T-helper 17 cell (primary cell): ENCODE measurements around the gene TNFRSF13B. TPM values are rescaled to one million over a fixed set of nuclear protein-coding genes. Genes with fewer than 3 reads are reported as not detected.

Source experiments
- ATAC-seq: fragments of 150-1000 bp; cut with Tn5 transposase; 2 replicates; pipeline ENCODE4 v1.10.0; 2021; ENCODE audit warnings: mild to moderate bottlenecking, moderate library complexity
- DNase-seq, 3 donors: peaks; one replicate each; pipeline versions ENCODE4 v3.0.0 to v3.0.0-alpha.2; 2020 to 2021
- H3K9me3 ChIP-seq: one replicate; pipeline ENCODE4 v1.7.0; 2013; ENCODE audit warnings: low read length, mild to moderate bottlenecking; ENCODE audit not compliant: control insufficient read depth, poor library complexity, severe bottlenecking
- H3K27ac Mint-ChIP-seq: one replicate; pipeline ENCODE4 v1.8.0; 2022; ENCODE audit warnings: mild to moderate bottlenecking, moderate library complexity, mixed read lengths
- H3K27me3 Mint-ChIP-seq: one replicate; pipeline ENCODE4 v1.8.0; 2022; ENCODE audit warnings: mixed read lengths
- H3K36me3 Mint-ChIP-seq: one replicate; pipeline ENCODE4 v1.8.0; 2022; ENCODE audit warnings: low read depth, mixed read lengths
- H3K4me1 Mint-ChIP-seq: one replicate; pipeline ENCODE4 v1.8.0; 2022; ENCODE audit warnings: mild to moderate bottlenecking, mixed read lengths
- H3K4me3 Mint-ChIP-seq: one replicate; pipeline ENCODE4 v1.8.0; 2022; ENCODE audit warnings: mild to moderate bottlenecking, moderate library complexity, mixed read lengths
- total RNA-seq, 4 donors: library from RNA in 2 of 4; stranded (reverse) in 2 of 4; gene quantifications; one replicate each; pipeline ENCODE4 v1.2.3 and lab custom pipeline; 2022 to 2026

TNFRSF13B gene
- total RNA-seq, 2 donors from 2014 or later: 1.1 TPM; not detected in 1

DNA sequence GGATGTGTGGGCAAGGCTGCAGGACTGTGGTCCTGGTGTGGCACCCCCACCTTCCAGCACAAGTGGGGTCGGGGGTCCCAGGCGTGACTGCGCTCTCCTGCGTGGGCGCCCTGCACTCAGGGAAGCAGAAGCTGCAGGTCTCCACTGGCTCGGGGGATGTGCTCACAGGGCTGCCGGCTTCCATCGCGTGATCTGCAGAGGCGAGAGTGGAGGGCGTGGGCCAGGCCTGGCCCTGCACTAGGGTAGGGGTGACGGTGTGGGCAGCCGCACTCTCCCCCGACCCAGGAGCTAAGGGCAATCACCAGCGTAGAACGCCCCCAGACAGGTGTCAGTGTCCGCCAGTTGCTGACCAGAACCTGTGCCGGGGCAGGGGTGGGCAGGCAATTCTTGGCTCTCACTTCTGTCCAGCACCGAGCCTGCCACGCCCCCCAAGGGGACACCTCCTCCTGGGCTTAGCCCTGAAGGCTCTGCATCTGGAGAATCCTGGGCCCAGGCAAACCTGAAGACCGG is 32.3 kb downstream of the TNFRSF13B start:
- Mint-ChIP-seq H3K27ac (no peak overlapping the region), H3K4me1 (peaks cover 4% of the 10 kb centered on the region), H3K36me3 (no peaks in the 10 kb centered on the region), H3K27me3 (peaks cover 31% of the 10 kb centered on the region), H3K4me3 (no peak overlapping the region)
- no peaks in the 10 kb centered on the region for H3K9me3 ChIP-seq
- DNase-seq (no peak), ATAC-seq (no peak)

DNA sequence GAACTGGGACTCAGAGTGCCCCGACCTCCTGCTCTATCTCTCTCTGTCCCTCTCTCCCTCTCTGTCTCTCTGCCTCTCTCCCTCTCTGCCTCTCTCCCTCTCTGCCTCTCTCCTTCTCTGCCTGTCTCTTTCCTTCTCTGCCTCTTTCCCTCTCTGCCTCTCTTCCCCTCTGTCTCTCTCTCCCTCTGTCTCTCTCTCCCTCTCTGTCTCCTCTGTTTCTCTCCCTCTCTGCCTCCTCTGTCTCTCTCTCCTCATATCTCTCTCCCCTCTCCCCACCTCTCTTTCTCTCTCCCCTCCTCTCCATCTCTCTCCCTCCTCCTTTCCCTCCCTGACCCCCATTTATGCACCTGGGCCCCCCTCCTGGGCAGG is 32.7 kb downstream of the TNFRSF13B start:
- Mint-ChIP-seq H3K4me3 (no peak overlapping the region), H3K36me3 (no peaks in the 10 kb centered on the region), H3K27ac (no peak overlapping the region), H3K27me3 (peaks cover 28% of the 10 kb centered on the region), H3K4me1 (peaks cover 4% of the 10 kb centered on the region)
- ATAC-seq: no peak
- no peaks in the 10 kb centered on the region for H3K9me3 ChIP-seq
- no peak for DNase-seq

DNA sequence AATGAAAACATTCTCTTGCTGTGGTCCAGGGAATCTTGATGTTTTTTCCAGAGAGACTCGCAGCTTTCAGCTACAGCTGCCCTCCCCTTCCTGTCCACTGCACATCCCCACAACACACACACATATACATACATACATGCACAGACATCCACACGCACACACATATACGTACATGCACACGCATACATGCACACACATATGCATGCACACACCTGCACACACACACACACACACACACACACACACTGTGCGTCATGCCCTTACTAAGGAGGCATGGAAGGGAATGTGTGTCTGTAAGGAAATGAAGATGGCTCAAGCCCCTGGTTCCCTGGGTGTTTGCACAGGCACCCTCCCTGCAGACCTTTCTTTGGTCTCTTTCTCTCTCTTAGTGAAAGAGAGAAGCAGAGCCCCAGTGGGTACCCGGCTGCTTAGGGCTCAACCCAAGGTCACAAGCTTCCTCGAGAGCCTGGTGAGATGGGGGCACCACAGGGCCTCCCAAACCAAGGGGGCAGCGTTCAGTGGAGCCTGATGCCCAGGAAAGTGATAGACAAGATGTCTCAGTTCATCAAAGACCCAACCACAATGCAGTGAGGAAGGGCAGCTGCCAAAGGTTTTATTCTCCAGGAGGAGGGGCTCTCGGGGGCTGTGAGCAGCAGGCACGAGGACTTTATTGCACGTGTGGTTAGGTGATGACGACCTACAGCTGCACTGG is 33.3 kb downstream of the TNFRSF13B start:
- Mint-ChIP-seq H3K4me3 (no peak overlapping the region), H3K4me1 (peaks cover 4% of the 10 kb centered on the region), H3K27ac (no peak overlapping the region), H3K27me3 (peaks cover 22% of the 10 kb centered on the region), H3K36me3 (no peaks in the 10 kb centered on the region)
- H3K9me3 ChIP-seq: no peaks in the 10 kb centered on the region
- ATAC-seq (no peak), DNase-seq (no peak)

DNA sequence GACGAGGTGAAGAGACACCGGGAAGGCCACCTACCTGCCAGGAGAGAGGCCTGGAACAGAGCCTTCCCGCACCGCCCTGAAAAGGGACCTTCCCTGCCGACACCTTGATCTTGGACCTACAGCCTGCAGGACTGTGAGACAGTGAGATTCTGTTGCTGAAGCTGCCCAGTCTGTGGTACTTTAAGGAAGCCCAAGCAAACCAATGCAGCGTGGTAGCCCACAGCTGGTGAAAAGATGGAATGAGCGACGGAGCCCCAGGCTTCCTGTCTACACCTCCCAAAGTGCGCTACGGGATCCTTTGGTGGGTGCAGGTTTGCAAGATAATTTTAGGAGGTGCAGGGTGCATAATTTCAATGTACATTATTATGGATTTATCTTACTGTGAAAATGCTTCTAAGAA is 33.9 kb downstream of the TNFRSF13B start:
- H3K4me3 Mint-ChIP-seq: no peak overlapping the region
- ATAC-seq (no peak), DNase-seq (no peak)
- peaks cover 16% of the 10 kb centered on the region for H3K27me3 Mint-ChIP-seq
- H3K36me3 Mint-ChIP-seq: no peaks in the 10 kb centered on the region
- no peak overlapping the region for H3K27ac Mint-ChIP-seq
- peaks cover 4% of the 10 kb centered on the region for H3K4me1 Mint-ChIP-seq
- H3K9me3 ChIP-seq: no peaks in the 10 kb centered on the region

DNA sequence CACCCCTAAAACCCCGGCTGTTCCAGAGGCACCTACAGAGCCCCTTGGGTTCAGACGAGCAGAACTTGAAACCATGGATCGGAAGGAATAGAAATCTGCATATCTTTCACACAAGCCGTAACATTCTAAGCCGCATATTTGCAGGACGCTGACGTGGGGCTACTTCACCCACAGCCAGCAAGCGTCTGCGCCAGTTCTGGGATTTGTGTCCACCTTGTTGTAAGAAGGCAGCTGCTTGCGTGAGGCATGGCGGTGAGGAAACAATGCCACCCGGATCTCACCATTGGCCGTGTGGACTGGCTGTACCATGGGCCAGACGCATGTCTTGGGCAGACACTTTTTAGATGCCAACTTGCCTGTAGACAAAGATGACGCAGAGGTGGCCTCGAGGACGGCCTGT is 34.5 kb downstream of the TNFRSF13B start:
- Mint-ChIP-seq H3K27me3 (peaks cover 12% of the 10 kb centered on the region), H3K36me3 (no peaks in the 10 kb centered on the region)

DNA sequence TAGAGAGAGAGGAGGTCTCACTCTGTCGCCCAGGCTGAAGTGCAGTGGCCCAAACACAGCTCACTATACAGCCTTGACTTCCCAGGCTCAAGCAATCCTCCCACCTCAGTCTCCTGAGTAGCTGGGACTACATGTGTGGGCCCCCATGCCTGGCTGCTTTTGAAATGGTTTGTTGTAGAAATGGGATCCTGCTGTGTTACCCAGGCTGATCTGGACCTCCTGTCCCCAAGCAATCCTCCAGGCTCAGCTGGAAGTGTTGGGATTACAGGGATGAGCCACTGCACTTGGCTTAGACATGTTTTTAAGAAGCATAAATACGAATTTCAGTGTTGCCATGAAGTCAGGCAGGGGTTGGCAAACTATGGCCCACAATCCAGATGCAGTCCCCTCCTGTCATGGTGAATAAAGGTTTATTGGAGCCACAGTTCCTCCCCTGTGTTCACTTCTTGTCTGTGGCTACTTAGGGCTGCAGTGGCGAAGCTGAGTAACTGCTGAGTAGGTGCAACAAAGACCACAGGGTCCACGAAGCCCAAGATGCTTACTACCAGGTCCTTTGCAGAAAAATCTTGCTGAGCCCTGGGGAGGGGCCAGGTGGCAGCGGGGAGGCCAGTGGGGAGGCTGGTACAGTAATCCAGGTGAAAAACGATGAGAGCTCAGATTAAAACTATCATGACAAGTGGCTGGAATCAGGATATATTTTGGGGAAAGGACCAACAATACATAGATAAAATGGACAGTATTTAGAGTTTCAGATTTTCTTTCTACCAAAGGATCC is 35.2 kb downstream of the TNFRSF13B start:
- Mint-ChIP-seq H3K4me3 (no peak overlapping the region), H3K4me1 (peaks cover 4% of the 10 kb centered on the region), H3K27me3 (peaks cover 12% of the 10 kb centered on the region), H3K36me3 (no peaks in the 10 kb centered on the region), H3K27ac (no peak overlapping the region)
- no peaks in the 10 kb centered on the region for H3K9me3 ChIP-seq
- ATAC-seq: no peak
- DNase-seq: no peak

More for the DNA sequence above, 34.5 kb downstream of the TNFRSF13B start:
- H3K27ac Mint-ChIP-seq: no peak overlapping the region
- H3K9me3 ChIP-seq: no peaks in the 10 kb centered on the region
- H3K4me3 Mint-ChIP-seq: no peak overlapping the region
- no peak for DNase-seq
- no peak for ATAC-seq
- H3K4me1 Mint-ChIP-seq: peaks cover 4% of the 10 kb centered on the region

DNA sequence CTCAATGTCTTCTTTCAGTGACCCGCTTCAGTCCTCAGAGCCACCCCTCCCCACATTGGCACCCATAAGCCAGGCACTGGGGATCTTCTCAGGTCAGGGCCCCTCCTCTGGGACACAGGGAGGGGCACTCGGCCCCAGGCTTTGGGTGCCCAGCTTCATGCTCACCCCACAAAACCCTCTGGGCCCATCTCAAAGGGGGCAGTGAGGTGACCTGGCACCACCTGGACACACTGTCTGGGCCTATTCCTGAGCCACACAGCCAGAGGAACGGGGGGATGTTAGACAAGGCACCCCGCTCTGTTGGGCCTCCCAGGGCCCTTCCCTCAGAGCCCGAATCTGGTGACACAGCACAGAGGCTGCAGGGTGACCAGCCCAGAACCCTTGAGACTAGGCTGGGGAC is 36.1 kb downstream of the TNFRSF13B start:
- Mint-ChIP-seq H3K4me3 (no peak overlapping the region), H3K27ac (no peak overlapping the region), H3K36me3 (no peaks in the 10 kb centered on the region), H3K4me1 (peaks cover 4% of the 10 kb centered on the region), H3K27me3 (peaks cover 12% of the 10 kb centered on the region)
- no peaks in the 10 kb centered on the region for H3K9me3 ChIP-seq
- ATAC-seq (no peak), DNase-seq (no peak)

DNA sequence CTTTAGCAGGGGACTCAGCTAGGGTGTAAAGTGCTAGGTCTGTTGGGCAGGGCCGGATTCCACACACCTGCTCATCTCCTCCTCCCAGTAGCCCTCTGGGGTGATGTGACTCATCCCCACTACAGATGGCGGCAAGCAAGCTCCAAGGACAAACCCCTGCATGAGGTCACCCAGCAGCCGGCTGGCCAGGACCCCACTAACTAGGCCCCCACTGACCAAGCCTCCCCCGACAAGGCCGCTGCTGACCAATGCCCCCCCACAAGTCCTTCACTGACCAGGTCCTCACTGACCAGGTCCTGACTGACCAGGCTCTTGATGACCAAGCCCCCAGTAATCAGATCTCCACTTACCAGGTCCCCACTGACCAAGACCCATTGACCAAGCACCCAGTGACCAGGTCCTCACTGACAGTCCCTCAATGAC is 36.7 kb downstream of the TNFRSF13B start:
- H3K9me3 ChIP-seq: no peaks in the 10 kb centered on the region
- H3K27me3 Mint-ChIP-seq: peaks cover 12% of the 10 kb centered on the region
- H3K36me3 Mint-ChIP-seq: no peaks in the 10 kb centered on the region
- peaks cover 4% of the 10 kb centered on the region for H3K4me1 Mint-ChIP-seq
- no peak overlapping the region for H3K4me3 Mint-ChIP-seq
- H3K27ac Mint-ChIP-seq: no peak overlapping the region
- ATAC-seq (no peak), DNase-seq (no peak)

DNA sequence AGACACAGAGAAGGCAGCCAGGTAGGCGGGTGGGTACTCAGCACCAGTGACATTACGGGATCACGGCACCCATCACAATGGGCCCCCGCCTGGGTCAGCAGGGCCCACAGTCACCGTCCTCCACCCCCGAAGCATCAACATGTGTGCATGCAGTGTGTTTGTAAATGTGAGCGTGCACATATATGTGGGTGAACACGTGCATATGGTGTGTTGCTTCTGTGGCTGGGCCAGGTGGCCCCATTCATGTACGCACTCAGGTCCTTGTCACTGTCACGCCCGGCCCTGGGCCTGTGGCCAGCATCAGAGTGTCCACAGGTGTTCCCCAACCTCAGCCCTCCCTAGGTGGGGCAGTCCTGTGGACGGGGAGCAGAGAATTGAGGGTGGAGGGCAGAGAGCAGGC is 37.1 kb downstream of the TNFRSF13B start:
- no peak overlapping the region for H3K27ac Mint-ChIP-seq
- H3K4me1 Mint-ChIP-seq: peaks cover 4% of the 10 kb centered on the region
- no peak overlapping the region for H3K4me3 Mint-ChIP-seq
- ATAC-seq (no peak), DNase-seq (no peak)
- peaks cover 12% of the 10 kb centered on the region for H3K27me3 Mint-ChIP-seq
- H3K9me3 ChIP-seq: no peaks in the 10 kb centered on the region
- H3K36me3 Mint-ChIP-seq: no peaks in the 10 kb centered on the region

DNA sequence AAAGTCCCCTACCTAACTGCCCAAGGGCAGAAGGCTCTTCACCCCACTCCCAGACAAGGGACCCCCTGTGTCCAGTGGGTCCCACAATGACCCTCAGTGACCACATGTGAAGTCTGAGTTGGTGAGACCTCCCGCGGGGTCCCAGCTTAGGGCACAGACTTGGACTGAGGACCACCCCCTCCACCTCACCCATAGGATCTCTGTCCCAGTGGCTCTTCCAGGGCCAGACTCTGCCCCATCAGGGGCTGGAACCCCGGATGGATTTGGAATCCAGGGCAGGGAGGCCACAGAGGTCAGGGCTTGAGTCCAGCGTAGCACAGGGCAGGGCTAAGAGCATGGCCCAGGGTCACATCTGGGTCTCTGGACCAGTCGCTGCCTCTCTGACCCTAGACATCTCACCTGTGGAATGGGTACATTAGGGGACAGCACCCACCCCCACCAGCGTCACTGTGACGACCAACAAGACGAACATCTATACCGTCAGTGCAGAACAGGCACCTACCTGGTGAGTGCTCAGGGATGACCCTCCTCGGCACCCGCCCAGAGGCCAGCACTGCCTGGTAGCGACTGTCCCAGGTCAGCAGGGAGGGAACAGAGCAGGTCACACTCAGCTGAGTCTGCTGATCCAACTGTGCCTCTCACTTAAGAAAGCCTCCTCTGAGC is 37.7 kb downstream of the TNFRSF13B start:
- peaks cover 4% of the 10 kb centered on the region for H3K4me1 Mint-ChIP-seq
- H3K27ac Mint-ChIP-seq: no peak overlapping the region
- ATAC-seq (no peak), DNase-seq (no peak)
- H3K9me3 ChIP-seq: no peaks in the 10 kb centered on the region
- peaks cover 10% of the 10 kb centered on the region for H3K27me3 Mint-ChIP-seq
- no peak overlapping the region for H3K4me3 Mint-ChIP-seq
- H3K36me3 Mint-ChIP-seq: no peaks in the 10 kb centered on the region

DNA sequence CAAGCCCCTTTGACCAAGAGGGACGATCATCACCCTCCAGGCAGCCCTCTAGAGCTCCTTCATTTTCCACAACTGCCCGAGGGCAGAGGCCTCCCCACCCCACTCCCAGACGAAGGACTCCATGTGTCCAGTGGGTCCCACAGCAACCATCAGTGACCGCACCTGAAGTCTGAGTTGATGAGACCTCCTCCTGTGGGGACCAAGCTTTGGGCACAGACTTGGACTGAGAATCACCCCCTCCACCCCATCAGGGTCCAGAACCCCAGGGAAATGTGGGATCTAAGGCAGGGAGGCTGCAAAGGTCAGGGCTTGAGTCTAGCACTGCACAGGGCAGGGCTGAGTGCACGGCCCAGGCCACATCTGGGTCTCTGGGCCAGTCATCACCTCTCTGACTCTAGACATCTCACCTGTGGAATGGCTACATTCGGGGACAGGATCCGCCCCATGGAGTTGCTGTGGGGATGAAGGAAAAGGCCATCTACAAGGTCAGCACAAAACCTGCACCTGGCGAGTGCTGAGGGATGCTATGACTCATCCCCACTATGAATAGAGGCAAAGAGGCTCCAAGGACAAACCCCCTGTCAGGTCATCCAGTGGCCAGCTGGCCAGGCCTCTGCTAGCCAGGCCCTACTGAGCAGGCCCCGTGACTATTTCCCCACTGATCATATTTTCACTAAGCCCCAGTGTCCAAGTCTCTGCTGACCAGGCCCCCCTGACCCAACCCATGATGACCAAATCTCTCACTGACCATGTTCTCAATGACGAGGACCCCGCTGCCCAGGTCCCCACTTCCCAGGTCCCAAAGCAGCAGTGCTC is 38.4 kb downstream of the TNFRSF13B start:
- no peaks in the 10 kb centered on the region for H3K36me3 Mint-ChIP-seq
- peaks cover 6% of the 10 kb centered on the region for H3K27me3 Mint-ChIP-seq
- ATAC-seq (no peak), DNase-seq (no peak)
- H3K9me3 ChIP-seq: no peaks in the 10 kb centered on the region
- H3K4me1 Mint-ChIP-seq: peaks cover 2% of the 10 kb centered on the region
- no peak overlapping the region for H3K27ac Mint-ChIP-seq
- no peak overlapping the region for H3K4me3 Mint-ChIP-seq

DNA sequence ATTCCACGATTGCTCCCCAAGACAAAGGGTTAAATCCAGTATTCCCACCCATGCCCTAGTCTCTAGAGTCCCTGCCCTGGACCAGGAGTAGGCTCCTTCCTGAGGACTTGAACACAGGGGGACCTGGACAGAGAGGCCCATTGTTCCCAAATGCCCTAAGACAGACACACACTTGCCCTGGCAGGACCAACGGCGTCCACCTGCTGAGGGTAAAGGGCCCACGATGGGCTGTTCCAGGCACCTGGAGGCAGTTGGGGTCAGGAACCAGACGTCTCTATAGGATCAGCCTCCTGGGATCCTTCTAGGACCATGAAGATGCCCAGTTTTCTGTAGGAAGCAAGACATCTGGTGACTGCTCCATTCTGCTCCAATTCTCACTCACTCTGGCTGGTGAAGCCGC is 39.3 kb downstream of the TNFRSF13B start:
- Mint-ChIP-seq H3K4me3 (no peak overlapping the region), H3K27me3 (peaks cover 6% of the 10 kb centered on the region), H3K27ac (no peak overlapping the region), H3K36me3 (no peaks in the 10 kb centered on the region), H3K4me1 (no peaks in the 10 kb centered on the region)
- ATAC-seq (no peak), DNase-seq (no peak)
- H3K9me3 ChIP-seq: no peaks in the 10 kb centered on the region

DNA sequence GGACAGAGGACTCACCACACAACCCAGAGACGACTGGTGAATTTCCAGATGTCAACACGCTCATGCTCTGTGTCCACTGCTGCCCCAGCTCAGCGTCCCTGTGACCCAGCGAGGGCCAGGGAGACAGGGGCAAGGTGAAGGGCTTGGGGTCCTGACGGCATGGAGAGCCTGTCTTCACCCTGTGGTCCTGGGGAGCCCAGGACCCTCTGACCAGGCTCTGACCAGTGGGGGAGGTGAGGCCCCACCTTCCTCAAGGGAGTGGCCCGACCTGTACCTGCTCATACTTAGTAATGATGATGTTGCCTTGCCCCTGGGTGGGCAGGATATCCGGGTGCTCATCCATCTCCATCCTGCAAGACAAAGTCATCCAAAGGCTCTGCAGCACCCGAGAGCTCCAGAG is 39.8 kb downstream of the TNFRSF13B start:
- peaks cover 6% of the 10 kb centered on the region for H3K27me3 Mint-ChIP-seq
- H3K4me3 Mint-ChIP-seq: no peak overlapping the region
- H3K9me3 ChIP-seq: no peaks in the 10 kb centered on the region
- DNase-seq: no peak
- no peaks in the 10 kb centered on the region for H3K4me1 Mint-ChIP-seq
- no peak for ATAC-seq
- no peaks in the 10 kb centered on the region for H3K36me3 Mint-ChIP-seq
- H3K27ac Mint-ChIP-seq: no peak overlapping the region
